ENCODE results near the gene CBR4.

GRCh38 chr4:169014586-169014985 is 4.5 kb upstream of the CBR4 start:
- TF ChIP-seq EZH2phosphoT487 (IDR thresholded peaks at IDR 0.05; ENCODE audit: unreplicated experiment) (no peak), CTCF (conservative IDR thresholded peaks at IDR 0.05; ENCODE audit: low read depth in 2 of 2) (no peak)

Data from GM23338 (cell line).